A549 (cell line): ENCODE data around the gene CAMKMT. TPM values are rescaled to one million over a fixed set of nuclear protein-coding genes. Genes with fewer than 3 reads are reported as not detected.
A peak's percentile ranks its signal among the peaks of the same experiment; 100 is the strongest.

Experiments used
- ATAC-seq, 2 experiments: fragments of 200-7000 bp in 1 of 2; fragments of >200 bp in 1 of 2; cut with Nextera tagmentation in 1 of 2; cut with Tn5 transposase in 1 of 2; 3 replicates each; pipeline versions ENCODE4 v1.8.0 to v1.9.1; 2018 to 2020; ENCODE audit warnings: mild to moderate bottlenecking in 1 of 2, moderate library complexity in 1 of 2
- CTCF ChIA-PET: fragments of 300-600 bp; sonication (Branson Sonifier 250); formaldehyde crosslinking; extraction: SDS; loops from one replicate; lab custom pipeline; 2021; ENCODE audit warnings: antibody characterized with exemption, inconsistent platforms; lab: Yijun Ruan, JAX
- POLR2A ChIA-PET: fragments of 350-600 bp; formaldehyde crosslinking; extraction: SDS; loops from one replicate; lab custom pipeline; 2021; ENCODE audit warnings: antibody characterized with exemption, inconsistent platforms; lab: Yijun Ruan, JAX
- DNase-seq, 2 experiments: peaks; one replicate each; pipeline versions ENCODE4 v3.0.0 to v3.0.0-alpha.2; 2011 to 2016; ENCODE audit warnings: low read depth in 1 of 2, low spot score in 1 of 2
- FAIRE-seq: peaks from 2 replicates; lab custom pipeline; 2011; peaks lifted over from hg19 to GRCh38; lab: Jason Lieb, UNC
- H3K27ac ChIP-seq, 2 experiments: fragments of >200 bp; sonication (Bioruptor Twin); formaldehyde crosslinking; 3 replicates each; pipeline ENCODE4 v1.5.1; 2016 to 2017
- H3K4me1 ChIP-seq: fragments of >200 bp; sonication (Bioruptor Twin); formaldehyde crosslinking; 3 replicates; pipeline ENCODE4 v1.6.1; 2016
- H3K4me2 ChIP-seq: fragments of >200 bp; sonication (Bioruptor Twin); formaldehyde crosslinking; 3 replicates; pipeline ENCODE4 v1.6.1; 2016
- H3K4me3 ChIP-seq: fragments of >200 bp; sonication (Bioruptor Twin); formaldehyde crosslinking; 3 replicates; pipeline ENCODE4 v1.5.1; 2016
- H3K9me3 ChIP-seq: fragments of >200 bp; sonication (Bioruptor Twin); formaldehyde crosslinking; 3 replicates; pipeline ENCODE4 v1.6.1; 2016
- CBX2 ChIP-seq: fragments of 200-600 bp; sonication (generic); IDR thresholded peaks from 2 replicates; pipeline ENCODE4 v1.6.1; 2016; ENCODE audit warnings: low read depth, mild to moderate bottlenecking, borderline replicate concordance
- CEBPB ChIP-seq, 2 experiments: fragments of >200 bp in 1 of 2; sonication (Bioruptor Twin) in 1 of 2; formaldehyde crosslinking in 1 of 2; IDR thresholded peaks; 2 replicates each; pipeline ENCODE4 v1.6.1; 2012 to 2016
- CHD4 ChIP-seq: fragments of 200-600 bp; sonication (generic); IDR thresholded peaks from 2 replicates; pipeline ENCODE4 v1.6.1; 2016; ENCODE audit warnings: antibody characterized with exemption, mild to moderate bottlenecking, borderline replicate concordance
- ESRRA ChIP-seq: fragments of 150-350 bp; IDR thresholded peaks from 2 replicates; pipeline ENCODE4 v1.6.1; 2014; ENCODE audit warnings: mild to moderate bottlenecking, low read length, borderline replicate concordance
- HOXB13 ChIP-seq: fragments of 250-450 bp; sonication (Bioruptor Pico); IDR thresholded peaks from 2 replicates; pipeline ENCODE4 v1.5.0; 2020; ENCODE audit warnings: low read depth, mild to moderate bottlenecking, moderate library complexity
- MAFK ChIP-seq: fragments of 450-650 bp; IDR thresholded peaks from 2 replicates; pipeline ENCODE4 v1.6.1; 2014; ENCODE audit not compliant: partially characterized antibody
- MAZ ChIP-seq: fragments of 150-350 bp; IDR thresholded peaks from 2 replicates; pipeline ENCODE4 v1.6.1; 2014; ENCODE audit warnings: antibody characterized with exemption, low read depth, low read length, borderline replicate concordance
- PHF8 ChIP-seq: fragments of 200-600 bp; sonication (generic); IDR thresholded peaks from 2 replicates; pipeline ENCODE4 v1.6.1; 2016; ENCODE audit warnings: low read depth, mild to moderate bottlenecking, antibody characterized with exemption, moderate library complexity, borderline replicate concordance
- POLR2AphosphoS2 ChIP-seq: conservative IDR thresholded peaks from 2 replicates; pipeline ENCODE4 v1.6.1; 2012; ENCODE audit warnings: low read length, improper control_type of control experiment, inconsistent platforms
- WGBS: methylation state at CpG from one replicate; pipeline ENCODE4 v1.1.6; 2017; ENCODE audit errors: missing lambda C conversion rate; 5-methylcytosine and 5-hydroxymethylcytosine counted together
- polyA plus RNA-seq, 4 experiments: library from polyadenylated mRNA; depleted of rRNA in 3 of 4; stranded (reverse); fragments of >200 nt; fragmentation: RNase III in 1 of 4; extraction: RNeasy Plus Mini Kit Qiagen cat#74134 plus additional on column Dnase treatment in 1 of 4; gene quantifications; 2 replicates in 3 of 4; 3 replicates in 1 of 4; pipeline ENCODE4 v1.2.3, GENCODE V29; 2011 to 2017
- TF ChIP-seq, protein P1 (sequence below): fragments of 200-600 bp; sonication (generic); IDR thresholded peaks from 2 replicates; pipeline ENCODE4 v1.6.1; 2016; ENCODE audit warnings: antibody characterized with exemption, mild to moderate bottlenecking, moderate library complexity
- TF ChIP-seq, protein P2 (sequence below): IDR thresholded peaks from 2 replicates; pipeline ENCODE4 v1.6.1; 2012
- TF ChIP-seq, protein P3 (sequence below): fragments of >200 bp; sonication (Bioruptor Twin); formaldehyde crosslinking; IDR thresholded peaks from 3 replicates; pipeline ENCODE4 v1.5.1; 2016
- TF ChIP-seq, protein P4 (sequence below): fragments of 250-450 bp; sonication (Bioruptor Pico); IDR thresholded peaks from 2 replicates; pipeline ENCODE4 v1.5.0; 2021; ENCODE audit warnings: mild to moderate bottlenecking, moderate library complexity, borderline replicate concordance
- TF ChIP-seq, protein P5 (sequence below): fragments of 150-350 bp; IDR thresholded peaks from 2 replicates; pipeline ENCODE4 v1.6.1; 2014; ENCODE audit warnings: low read depth, mild to moderate bottlenecking, low read length

Gene CAMKMT
- polyA plus RNA-seq, 2 of the 4 experiments (the other 2 are of a cell fraction): 6.5 to 15.7 TPM

DNA sequence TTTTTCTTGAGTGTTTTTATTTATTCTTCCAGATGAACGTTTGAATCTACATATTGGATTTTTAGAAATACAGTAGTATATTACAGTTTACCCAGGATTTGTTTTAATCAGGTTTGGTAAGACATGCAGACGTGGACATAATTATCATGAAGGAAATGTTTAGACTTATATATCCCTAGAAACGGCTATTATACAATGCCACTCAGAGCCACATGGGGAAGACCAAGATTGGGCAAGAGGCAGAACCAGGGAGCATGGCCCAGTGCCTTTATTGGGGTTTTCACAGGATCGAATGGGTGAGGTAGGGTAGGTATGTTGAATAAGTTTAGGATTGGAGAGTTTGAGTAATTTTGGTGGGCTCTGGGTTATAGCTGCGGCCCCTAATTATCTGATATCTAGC lies 212.2 kb downstream of the CAMKMT start (continued):
- TF ChIP-seq, protein P1, sequence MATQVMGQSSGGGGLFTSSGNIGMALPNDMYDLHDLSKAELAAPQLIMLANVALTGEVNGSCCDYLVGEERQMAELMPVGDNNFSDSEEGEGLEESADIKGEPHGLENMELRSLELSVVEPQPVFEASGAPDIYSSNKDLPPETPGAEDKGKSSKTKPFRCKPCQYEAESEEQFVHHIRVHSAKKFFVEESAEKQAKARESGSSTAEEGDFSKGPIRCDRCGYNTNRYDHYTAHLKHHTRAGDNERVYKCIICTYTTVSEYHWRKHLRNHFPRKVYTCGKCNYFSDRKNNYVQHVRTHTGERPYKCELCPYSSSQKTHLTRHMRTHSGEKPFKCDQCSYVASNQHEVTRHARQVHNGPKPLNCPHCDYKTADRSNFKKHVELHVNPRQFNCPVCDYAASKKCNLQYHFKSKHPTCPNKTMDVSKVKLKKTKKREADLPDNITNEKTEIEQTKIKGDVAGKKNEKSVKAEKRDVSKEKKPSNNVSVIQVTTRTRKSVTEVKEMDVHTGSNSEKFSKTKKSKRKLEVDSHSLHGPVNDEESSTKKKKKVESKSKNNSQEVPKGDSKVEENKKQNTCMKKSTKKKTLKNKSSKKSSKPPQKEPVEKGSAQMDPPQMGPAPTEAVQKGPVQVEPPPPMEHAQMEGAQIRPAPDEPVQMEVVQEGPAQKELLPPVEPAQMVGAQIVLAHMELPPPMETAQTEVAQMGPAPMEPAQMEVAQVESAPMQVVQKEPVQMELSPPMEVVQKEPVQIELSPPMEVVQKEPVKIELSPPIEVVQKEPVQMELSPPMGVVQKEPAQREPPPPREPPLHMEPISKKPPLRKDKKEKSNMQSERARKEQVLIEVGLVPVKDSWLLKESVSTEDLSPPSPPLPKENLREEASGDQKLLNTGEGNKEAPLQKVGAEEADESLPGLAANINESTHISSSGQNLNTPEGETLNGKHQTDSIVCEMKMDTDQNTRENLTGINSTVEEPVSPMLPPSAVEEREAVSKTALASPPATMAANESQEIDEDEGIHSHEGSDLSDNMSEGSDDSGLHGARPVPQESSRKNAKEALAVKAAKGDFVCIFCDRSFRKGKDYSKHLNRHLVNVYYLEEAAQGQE: no peak
- TF ChIP-seq PHF8 (no peak), CBX2 (no peak), MAZ (no peak)
- TF ChIP-seq, protein P2, sequence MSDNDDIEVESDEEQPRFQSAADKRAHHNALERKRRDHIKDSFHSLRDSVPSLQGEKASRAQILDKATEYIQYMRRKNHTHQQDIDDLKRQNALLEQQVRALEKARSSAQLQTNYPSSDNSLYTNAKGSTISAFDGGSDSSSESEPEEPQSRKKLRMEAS: no peak
- TF ChIP-seq, protein P3, sequence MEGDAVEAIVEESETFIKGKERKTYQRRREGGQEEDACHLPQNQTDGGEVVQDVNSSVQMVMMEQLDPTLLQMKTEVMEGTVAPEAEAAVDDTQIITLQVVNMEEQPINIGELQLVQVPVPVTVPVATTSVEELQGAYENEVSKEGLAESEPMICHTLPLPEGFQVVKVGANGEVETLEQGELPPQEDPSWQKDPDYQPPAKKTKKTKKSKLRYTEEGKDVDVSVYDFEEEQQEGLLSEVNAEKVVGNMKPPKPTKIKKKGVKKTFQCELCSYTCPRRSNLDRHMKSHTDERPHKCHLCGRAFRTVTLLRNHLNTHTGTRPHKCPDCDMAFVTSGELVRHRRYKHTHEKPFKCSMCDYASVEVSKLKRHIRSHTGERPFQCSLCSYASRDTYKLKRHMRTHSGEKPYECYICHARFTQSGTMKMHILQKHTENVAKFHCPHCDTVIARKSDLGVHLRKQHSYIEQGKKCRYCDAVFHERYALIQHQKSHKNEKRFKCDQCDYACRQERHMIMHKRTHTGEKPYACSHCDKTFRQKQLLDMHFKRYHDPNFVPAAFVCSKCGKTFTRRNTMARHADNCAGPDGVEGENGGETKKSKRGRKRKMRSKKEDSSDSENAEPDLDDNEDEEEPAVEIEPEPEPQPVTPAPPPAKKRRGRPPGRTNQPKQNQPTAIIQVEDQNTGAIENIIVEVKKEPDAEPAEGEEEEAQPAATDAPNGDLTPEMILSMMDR: no peak
- TF ChIP-seq, protein P4, sequence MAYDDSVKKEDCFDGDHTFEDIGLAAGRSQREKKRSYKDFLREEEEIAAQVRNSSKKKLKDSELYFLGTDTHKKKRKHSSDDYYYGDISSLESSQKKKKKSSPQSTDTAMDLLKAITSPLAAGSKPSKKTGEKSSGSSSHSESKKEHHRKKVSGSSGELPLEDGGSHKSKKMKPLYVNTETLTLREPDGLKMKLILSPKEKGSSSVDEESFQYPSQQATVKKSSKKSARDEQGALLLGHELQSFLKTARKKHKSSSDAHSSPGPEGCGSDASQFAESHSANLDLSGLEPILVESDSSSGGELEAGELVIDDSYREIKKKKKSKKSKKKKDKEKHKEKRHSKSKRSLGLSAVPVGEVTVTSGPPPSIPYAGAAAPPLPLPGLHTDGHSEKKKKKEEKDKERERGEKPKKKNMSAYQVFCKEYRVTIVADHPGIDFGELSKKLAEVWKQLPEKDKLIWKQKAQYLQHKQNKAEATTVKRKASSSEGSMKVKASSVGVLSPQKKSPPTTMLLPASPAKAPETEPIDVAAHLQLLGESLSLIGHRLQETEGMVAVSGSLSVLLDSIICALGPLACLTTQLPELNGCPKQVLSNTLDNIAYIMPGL: no peak

DNA sequence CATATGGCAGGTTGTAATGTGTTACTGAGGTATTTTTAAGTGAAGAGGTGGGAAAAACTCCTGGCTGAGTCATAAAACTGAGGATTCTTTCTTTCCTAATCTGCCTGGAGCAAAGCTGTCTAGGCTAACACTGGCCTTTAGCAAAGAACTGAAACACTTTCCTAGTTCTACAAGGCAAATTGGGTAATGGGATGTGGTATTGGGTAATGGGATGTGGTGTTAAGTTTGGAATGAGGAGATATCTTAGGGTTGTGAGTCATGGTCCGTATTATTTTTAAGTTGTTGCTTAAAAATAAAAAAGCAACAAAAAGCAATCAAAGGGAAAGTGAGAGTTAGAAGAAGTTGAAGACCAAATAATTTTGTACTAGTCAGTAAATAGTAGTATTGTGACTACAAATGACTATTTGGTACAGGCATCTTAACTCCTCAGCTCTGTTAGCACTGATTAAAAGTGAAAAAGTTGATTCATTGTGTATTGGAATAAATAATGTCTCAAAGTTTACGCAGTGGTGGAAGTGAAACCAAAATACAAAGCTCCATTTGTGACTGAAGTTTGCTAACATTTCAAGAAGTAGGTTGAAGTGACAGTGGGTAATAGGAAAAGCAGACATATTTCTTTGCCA lies 216.8 kb downstream of the CAMKMT start:
- CTCF ChIA-PET: interaction anchor here (1.2 to 1.7 kb wide), 3 partner anchors 12 to 99 kb away, joined by 3 to 4 read pairs (median 4); no protein-coding TSS in a partner anchor
- Histone ChIP-seq H3K4me3 (no peak overlapping the region), H3K27ac (no peak overlapping the region), H3K9me3 (no peaks in the 10 kb centered on the region), H3K4me1 (peaks cover 8% of the 10 kb centered on the region; the same call in 2 of the 3 replicates), H3K4me2 (no peak overlapping the region)
- POLR2A ChIA-PET: no interaction called here
- ATAC-seq (no peak), DNase-seq (no peak), FAIRE-seq (no peak)
- WGBS: 82% methylated on average over 2 of the region's 2 CpGs
- TF ChIP-seq CEBPB (IDR thresholded peaks at IDR 0.05) (0 out of 4 replicates have a peak, but pooled peaks of 1 of the 2 experiments have one; percentile 7), MAFK (no peak)
- TF ChIP-seq, protein P5, sequence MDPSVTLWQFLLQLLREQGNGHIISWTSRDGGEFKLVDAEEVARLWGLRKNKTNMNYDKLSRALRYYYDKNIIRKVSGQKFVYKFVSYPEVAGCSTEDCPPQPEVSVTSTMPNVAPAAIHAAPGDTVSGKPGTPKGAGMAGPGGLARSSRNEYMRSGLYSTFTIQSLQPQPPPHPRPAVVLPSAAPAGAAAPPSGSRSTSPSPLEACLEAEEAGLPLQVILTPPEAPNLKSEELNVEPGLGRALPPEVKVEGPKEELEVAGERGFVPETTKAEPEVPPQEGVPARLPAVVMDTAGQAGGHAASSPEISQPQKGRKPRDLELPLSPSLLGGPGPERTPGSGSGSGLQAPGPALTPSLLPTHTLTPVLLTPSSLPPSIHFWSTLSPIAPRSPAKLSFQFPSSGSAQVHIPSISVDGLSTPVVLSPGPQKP: no peak

DNA sequence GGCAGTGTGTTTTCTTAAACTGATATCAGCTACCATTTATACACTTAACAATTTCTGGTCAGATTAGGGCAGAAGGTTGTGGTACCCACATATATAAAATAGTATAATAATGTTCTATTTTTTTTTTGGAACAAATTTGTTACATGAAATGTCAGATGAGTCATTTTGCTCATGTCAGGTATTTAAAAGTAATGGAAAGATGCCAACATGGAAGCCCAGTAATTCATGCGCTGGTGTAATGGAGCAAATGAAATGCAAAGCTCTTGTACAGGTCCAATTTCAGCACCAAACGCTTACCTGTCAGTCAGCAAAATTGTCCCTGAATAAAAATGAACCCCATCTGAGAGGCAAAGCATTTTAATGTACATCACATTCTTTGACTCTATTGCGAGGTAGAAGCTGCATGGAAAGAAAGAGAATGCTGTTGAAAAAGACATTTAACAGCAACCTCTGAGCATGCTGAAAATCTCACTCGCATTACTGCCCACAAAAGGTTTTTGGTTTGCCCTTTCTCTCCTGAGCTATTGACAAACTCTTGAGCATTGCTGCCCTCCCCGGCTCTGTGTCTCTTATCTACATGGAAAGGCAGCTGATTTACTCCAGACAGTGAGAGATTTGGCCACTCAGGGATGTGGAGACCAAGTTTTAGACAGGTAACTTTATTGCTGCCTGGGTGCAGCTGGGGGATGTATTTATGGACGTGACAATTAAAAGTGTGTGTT lies 217.5 kb downstream of the CAMKMT start:
- FAIRE-seq: no peak

More for the DNA sequence above, 217.5 kb downstream of the CAMKMT start:
- H3K4me3 ChIP-seq: no peak overlapping the region
- no peak for TF ChIP-seq MAZ
- TF ChIP-seq CEBPB (IDR thresholded peaks at IDR 0.05): no peak
- TF ChIP-seq ESRRA: no peak
- TF ChIP-seq CHD4: no peak
- TF ChIP-seq POLR2AphosphoS2: no peak
- no peak for TF ChIP-seq HOXB13 (CRISPR knock-in tag)
- TF ChIP-seq CBX2: no peak
- ChIA-PET CTCF (interaction anchor here (1.2 to 1.7 kb wide), 3 partner anchors 13 to 100 kb away, joined by 3 to 4 read pairs (median 4); no protein-coding TSS in a partner anchor), POLR2A (no interaction called here)
- 83% methylated on average over 6 of the region's 6 CpGs for WGBS
- DNase-seq (no peak), ATAC-seq (no peak)
- no peak overlapping the region for H3K4me2 ChIP-seq
- no peaks in the 10 kb centered on the region for H3K9me3 ChIP-seq
- H3K4me1 ChIP-seq: peaks cover 8% of the 10 kb centered on the region; the same call in 2 of the 3 replicates
- H3K27ac ChIP-seq: no peak overlapping the region
